GM21381 (cell line): ENCODE measurements around the gene DISP3.

Experiments used
- ATAC-seq: cut with Tn5 transposase; IDR thresholded peaks from one replicate; pipeline ENCODE4 v1.9.1; 2021; ENCODE audit warnings: mild to moderate bottlenecking, moderate library complexity; ENCODE audit not compliant: unreplicated experiment

The DISP3 gene

GRCh38 chr1:11486231-11487009, 7.5 kb downstream of the DISP3 start:
- ATAC-seq, result no peak

- ATAC-seq, result no peak
These were observed 8.3 kb downstream of the DISP3 start for GRCh38 chr1:11487196-11487751.

GRCh38 chr1:11488201-11488770, 9.3 kb downstream of the DISP3 start:
- no peak for ATAC-seq

- no peak for ATAC-seq
These were observed 10.1 kb downstream of the DISP3 start for GRCh38 chr1:11488966-11489625.

- ATAC-seq, result no peak
These were observed 13.3 kb downstream of the DISP3 start for GRCh38 chr1:11492235-11492634.

GRCh38 chr1:11493972-11494655, 15.2 kb downstream of the DISP3 start:
- no peak for ATAC-seq

- no peak for ATAC-seq
These were observed 15.8 kb downstream of the DISP3 start for GRCh38 chr1:11494771-11495170.

GRCh38 chr1:11495579-11495978, 16.6 kb downstream of the DISP3 start:
- no peak for ATAC-seq

- ATAC-seq, result no peak
These were observed 17.7 kb downstream of the DISP3 start for GRCh38 chr1:11496551-11497080.

GRCh38 chr1:11498956-11499594, 20.1 kb downstream of the DISP3 start:
- no peak for ATAC-seq

- no peak for ATAC-seq
These were observed 20.8 kb downstream of the DISP3 start for GRCh38 chr1:11499601-11500331.

- ATAC-seq, result no peak
These were observed 21.9 kb downstream of the DISP3 start for GRCh38 chr1:11500881-11501280.

- no peak for ATAC-seq
These were observed 22.5 kb downstream of the DISP3 start for GRCh38 chr1:11501491-11501897.

GRCh38 chr1:11501906-11502485, 23.0 kb downstream of the DISP3 start:
- no peak for ATAC-seq

GRCh38 chr1:11502516-11502915, 23.6 kb downstream of the DISP3 start:
- no peak for ATAC-seq

GRCh38 chr1:11504599-11504998, 25.6 kb downstream of the DISP3 start:
- no peak for ATAC-seq

- ATAC-seq, result no peak
These were observed 26.9 kb downstream of the DISP3 start for GRCh38 chr1:11505591-11506538.

- no peak for ATAC-seq
These were observed 28.4 kb downstream of the DISP3 start for GRCh38 chr1:11507309-11507708.
